Retina (tissue), 1 donor: ENCODE results near the gene GRIK1.
"Not testable (repeated sequence)": the region's sequence is repeated elsewhere in the genome, so short reads cannot be mapped to it uniquely, and the experiment has no call there.

Experiments used
- DNase-seq: peaks from one replicate; pipeline ENCODE4 v3.0.0-alpha.2; 2016

Gene GRIK1

GRCh38 chr21:29639366-29640079, 300.3 kb downstream of the GRIK1 start:
- no peak for DNase-seq

- no peak for DNase-seq
Observed at GRCh38 chr21:29638761-29639327, 301.0 kb downstream of the GRIK1 start.

GRCh38 chr21:29638138-29638537, 301.7 kb downstream of the GRIK1 start:
- DNase-seq = no peak

GRCh38 chr21:29637553-29637952, 302.2 kb downstream of the GRIK1 start:
- DNase-seq = no peak

GRCh38 chr21:29637134-29637533, 302.7 kb downstream of the GRIK1 start:
- DNase-seq = no peak

- DNase-seq = no peak
Observed at GRCh38 chr21:29634418-29634817, 305.4 kb downstream of the GRIK1 start.

GRCh38 chr21:29633756-29634155, 306.0 kb downstream of the GRIK1 start:
- no peak for DNase-seq

GRCh38 chr21:29630441-29630840, 309.4 kb downstream of the GRIK1 start:
- no peak for DNase-seq

GRCh38 chr21:29627905-29628304, 311.9 kb downstream of the GRIK1 start:
- DNase-seq = no peak

GRCh38 chr21:29626801-29627470, 312.9 kb downstream of the GRIK1 start:
- no peak for DNase-seq

- no peak for DNase-seq
Observed at GRCh38 chr21:29625990-29626389, 313.8 kb downstream of the GRIK1 start.

- DNase-seq = no peak
Observed at GRCh38 chr21:29624776-29625175, 315.0 kb downstream of the GRIK1 start.

- DNase-seq = no peak
Observed at GRCh38 chr21:29621525-29621924, 318.3 kb downstream of the GRIK1 start.

GRCh38 chr21:29616209-29616751, 323.5 kb downstream of the GRIK1 start:
- no peak for DNase-seq

- DNase-seq = no peak
Observed at GRCh38 chr21:29613877-29614276, 325.9 kb downstream of the GRIK1 start.

- no peak for DNase-seq
Observed at GRCh38 chr21:29613021-29613420, 326.8 kb downstream of the GRIK1 start.

GRCh38 chr21:29610779-29611360, 328.9 kb downstream of the GRIK1 start:
- no peak for DNase-seq

- no peak for DNase-seq
Observed at GRCh38 chr21:29606613-29607012, 333.2 kb downstream of the GRIK1 start.

GRCh38 chr21:29605219-29605618, 334.6 kb downstream of the GRIK1 start:
- not testable (repeated sequence) for DNase-seq

GRCh38 chr21:29604076-29604475, 335.7 kb downstream of the GRIK1 start:
- no peak for DNase-seq

GRCh38 chr21:29601047-29601446, 338.7 kb downstream of the GRIK1 start:
- no peak for DNase-seq

- DNase-seq = no peak
Observed at GRCh38 chr21:29586696-29587095, 353.1 kb downstream of the GRIK1 start.

- DNase-seq = no peak
Observed at GRCh38 chr21:29585462-29585861, 354.3 kb downstream of the GRIK1 start.
